GM12873 (cell line): Measurements from ENCODE around the gene TBCD.

Experiments
- CTCF ChIP-seq: IDR thresholded peaks from 2 replicates; pipeline ENCODE4 v1.5.1; 2012; ENCODE audit warnings: low read depth, mild to moderate bottlenecking, moderate library complexity, low read length, control low read depth; ENCODE audit not compliant: insufficient read depth; ENCODE audit errors: missing control alignments

TBCD gene

GRCh38 chr17:82734987-82735866 is 16.6 kb upstream of the TBCD start, which contains the start of gene FN3K:
Gene FN3K (plus strand): TSS chr17:82735615. CDS start chr17:82735637, 22 bp downstream.
- no peak for TF ChIP-seq CTCF

- TF ChIP-seq CTCF = no peak
Measured at GRCh38 chr17:82736511-82737185, 15.2 kb upstream of the TBCD start.

GRCh38 chr17:82737967-82738877 is 13.6 kb upstream of the TBCD start:
- no peak for TF ChIP-seq CTCF

- no peak for TF ChIP-seq CTCF
Measured at GRCh38 chr17:82740906-82741759, 10.7 kb upstream of the TBCD start.

- TF ChIP-seq CTCF = peak; percentile 3
Measured at GRCh38 chr17:82743344-82744219, 8.3 kb upstream of the TBCD start.

GRCh38 chr17:82745524-82745923 is 6.3 kb upstream of the TBCD start:
- TF ChIP-seq CTCF = no peak
